HG02763 (cell line): ENCODE data around the gene KRT9.
"Not testable (repeated sequence)": the region's sequence is repeated elsewhere in the genome, so short reads cannot be mapped to it uniquely, and the experiment has no call there.

Source experiments
- ATAC-seq: cut with Tn5 transposase; IDR thresholded peaks from one replicate; pipeline ENCODE4 v1.9.1; 2021; ENCODE audit warnings: mild to moderate bottlenecking, moderate library complexity; ENCODE audit not compliant: unreplicated experiment

Gene KRT9

DNA sequence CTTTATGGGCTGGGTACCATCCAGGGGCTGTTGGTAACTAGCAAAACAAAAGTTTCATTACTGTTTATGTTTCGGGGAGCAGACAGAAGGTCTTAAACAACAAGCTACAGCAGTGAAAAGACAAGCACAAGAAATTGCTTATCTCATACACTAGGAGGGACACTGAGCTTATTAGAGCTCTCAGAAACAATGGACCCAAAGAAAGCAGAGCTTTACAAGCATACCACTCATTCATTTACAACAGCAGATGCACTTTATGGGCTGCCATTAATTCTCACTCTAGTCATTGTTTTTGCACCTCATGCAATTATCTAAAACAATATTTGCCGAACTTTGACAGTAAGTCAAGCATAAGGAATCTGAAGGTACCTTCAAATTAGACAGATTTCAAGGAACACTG, 30.7 kb upstream of the KRT9 start:
- no peak for ATAC-seq

DNA sequence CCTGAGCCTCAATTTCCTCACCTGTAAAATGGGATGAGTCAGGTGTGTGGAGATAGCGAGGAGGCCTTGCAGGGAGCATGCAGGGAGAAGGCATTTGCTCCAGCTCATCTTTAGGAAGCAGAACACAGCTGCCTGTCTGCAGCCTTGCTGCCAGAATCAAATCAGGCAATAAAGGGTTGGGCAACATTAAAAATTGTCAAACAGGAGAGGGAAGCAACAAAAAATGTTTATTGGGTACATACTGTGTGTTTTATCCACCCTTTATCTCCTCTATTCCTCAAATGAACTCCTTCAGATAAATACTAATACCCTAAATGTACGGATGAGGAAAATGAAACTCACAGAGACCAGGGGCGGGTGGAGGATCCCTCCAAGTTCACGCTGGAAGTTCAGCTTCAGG, 28.5 kb upstream of the KRT9 start:
- no peak for ATAC-seq

DNA sequence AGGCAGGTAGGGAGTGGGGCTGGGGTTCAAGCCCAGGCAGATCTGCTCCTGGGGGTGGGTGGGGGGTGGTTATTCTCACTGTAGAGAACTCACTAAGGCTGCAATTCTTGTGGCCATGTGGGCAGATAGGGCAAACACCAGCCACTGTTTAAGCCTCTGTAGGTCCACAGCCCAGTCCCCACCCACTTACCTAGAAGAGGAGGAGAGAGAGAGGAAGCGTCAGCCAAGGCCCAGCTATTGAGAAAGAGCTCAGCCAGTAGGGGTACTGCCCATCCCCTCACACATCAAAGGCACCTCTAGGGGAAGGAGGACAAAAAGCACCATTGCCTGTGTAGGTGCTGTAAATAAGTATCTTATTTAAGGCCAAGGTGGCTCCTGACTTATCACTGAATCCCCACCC, 27.8 kb upstream of the KRT9 start:
- no peak for ATAC-seq

DNA sequence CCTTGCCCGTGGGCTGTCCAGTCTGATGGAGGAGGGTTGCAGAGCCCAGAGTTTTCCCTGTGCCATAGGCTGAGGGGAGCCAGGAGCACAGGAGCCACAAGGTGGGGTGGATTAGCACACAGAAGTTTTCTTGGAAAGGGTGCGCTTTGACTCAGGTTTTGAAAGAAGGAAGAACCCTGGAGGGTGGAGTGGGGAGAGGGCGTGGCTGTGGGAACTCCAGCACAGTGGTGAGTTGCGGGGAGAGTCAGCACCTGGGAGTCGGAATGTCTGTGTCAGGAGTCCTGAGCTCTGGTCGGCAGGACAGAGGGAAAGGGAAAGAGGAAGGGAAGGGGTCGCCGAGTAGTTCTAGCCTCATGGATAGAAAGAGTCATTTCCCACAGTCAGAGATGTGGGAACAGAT, 23.7 kb upstream of the KRT9 start:
- no peak for ATAC-seq

DNA sequence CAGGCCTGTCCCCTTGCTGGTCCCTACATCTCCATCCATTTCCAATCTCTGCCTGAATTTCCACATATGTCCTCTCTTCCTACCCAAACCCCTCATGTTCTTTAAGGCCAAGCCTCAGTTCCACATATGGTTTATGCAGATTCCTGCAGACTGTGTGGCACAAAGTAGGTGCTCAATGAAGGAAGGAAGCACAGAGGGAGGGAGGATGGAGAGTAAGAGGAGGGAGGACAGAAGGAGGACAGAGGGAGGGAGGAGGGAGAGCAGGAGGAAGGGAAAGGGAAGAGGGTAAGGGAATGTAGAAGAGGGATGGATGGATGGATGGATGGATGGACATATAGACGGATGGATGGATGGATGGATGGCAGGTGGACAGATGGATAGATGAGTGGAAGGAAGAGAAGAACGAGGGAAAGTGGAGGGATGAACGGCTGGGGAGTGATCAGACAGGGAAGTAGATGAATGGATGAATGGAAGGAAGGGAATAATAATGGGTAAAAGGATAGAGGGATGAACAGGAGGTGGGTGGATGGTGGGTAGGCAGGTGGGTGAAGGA, 22.6 kb upstream of the KRT9 start:
- ATAC-seq: no peak

DNA sequence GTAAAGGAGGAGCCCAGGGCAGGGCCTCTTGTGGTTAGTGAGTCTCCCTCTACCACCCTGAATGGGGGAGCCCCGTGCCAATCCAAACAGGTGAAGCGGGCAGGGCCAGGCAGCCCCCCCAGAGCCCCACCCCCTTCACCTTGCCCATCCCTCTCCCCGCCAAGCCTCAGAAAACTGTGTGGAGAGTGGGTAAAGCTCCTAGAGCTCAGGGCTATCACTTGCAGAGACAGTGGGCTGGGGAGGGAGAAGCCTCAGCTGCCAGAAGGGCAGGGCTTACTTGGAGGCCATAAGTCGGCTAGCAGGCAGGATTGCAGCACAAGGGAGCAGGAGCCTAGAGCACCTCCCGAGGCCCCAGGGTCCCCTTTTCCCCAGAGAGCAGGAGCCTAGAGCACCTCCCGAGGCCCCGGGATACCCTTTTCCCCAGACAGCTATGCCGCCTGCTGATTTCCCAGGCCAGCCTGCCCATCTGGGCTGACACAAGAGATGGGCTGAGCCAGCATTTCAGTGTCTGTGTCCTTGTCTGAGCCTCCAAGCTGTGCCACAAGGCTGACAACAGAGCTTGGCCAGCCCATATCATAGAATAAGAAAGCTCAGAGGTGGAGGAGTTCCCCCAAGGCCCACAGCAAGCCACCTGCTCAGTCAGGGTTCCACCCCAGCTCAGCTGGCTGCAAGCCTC, 21.6 kb upstream of the KRT9 start:
- no peak for ATAC-seq

DNA sequence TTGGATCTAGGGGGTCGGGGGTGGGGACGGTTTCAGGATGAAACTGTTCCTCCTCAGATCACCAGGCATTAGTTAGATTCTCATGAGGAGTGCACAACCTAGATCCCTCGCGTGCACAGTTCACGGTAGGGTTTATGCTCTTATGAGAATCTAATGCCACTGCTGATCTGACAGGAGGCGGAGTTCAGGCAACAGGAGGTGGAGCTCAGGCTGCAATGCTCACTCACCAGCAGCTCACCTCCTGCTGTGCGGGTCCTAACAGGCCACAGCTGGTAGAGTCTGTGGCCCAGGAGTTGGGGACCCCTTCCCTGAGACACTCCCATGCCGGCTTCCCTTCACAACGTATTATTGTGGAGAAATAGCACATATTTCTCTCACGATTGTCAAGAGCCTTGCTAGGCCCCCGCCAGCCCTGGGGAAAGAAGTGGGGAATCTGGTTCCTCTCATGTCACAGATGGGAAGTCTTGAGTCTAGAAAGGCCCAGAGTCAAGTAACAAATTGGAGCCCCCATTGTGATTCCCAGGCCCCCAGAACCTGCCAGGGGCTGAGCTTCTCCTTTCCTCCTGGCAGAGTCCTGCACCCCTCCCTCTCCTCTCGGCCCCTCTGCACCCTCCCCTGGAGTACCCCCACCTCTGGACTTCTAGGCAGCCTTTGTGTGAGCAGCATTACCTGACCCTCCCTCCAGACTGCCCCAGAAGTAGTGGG, 20.9 kb upstream of the KRT9 start:
- no peak for ATAC-seq

DNA sequence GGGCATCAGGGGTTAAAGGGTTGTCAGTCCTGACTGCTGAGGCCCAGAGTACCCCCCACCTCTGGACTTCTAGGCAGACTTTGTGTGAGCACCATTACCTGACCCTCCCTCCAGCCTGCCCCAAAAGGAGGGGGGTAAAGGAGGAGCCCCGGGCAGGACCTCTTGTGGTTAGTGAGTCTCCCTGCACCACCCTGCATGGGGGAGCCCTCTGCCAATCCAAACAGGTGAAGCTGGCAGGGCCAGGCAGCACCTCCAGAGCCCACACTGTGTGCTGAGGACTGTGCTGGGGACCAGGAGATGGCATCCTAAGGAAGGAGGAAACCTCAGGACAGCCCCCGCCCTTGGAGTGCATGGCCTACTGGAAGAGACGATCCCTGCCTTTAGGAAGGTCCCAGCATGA, 17.4 kb upstream of the KRT9 start:
- no peak for ATAC-seq

DNA sequence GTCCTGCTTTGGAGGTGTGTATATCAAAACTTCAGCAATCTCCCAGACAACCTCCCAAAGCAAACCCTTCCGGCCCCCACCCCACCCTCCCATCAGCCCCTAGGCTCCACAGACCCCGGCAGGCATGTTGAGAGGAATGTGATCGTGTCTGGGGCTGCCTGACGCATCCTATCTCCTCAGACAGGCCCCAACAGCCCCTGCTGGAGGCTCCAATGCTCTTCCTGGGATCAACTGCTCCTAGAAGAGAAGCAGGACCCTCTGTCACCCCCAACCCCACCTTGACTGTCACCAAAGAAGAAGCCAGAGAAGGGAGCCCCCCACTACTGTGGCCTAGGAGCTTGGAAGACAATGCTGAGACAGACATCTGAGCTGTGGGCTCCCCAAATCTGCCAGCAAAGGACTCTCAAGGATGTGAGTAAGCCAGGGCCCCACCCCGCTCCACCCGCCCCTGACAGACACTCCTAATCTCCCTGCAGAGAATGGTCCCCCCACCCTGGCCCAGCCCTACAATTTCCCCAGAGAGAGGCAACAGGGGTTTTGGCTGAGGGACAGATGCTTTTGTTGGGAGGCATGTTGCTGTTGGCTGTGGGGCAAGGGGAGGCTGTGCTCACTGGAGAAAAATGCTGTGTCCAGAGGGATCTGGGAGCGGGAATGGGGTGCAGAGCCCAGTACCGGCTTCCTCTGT, 16.4 kb upstream of the KRT9 start:
- ATAC-seq: no peak

DNA sequence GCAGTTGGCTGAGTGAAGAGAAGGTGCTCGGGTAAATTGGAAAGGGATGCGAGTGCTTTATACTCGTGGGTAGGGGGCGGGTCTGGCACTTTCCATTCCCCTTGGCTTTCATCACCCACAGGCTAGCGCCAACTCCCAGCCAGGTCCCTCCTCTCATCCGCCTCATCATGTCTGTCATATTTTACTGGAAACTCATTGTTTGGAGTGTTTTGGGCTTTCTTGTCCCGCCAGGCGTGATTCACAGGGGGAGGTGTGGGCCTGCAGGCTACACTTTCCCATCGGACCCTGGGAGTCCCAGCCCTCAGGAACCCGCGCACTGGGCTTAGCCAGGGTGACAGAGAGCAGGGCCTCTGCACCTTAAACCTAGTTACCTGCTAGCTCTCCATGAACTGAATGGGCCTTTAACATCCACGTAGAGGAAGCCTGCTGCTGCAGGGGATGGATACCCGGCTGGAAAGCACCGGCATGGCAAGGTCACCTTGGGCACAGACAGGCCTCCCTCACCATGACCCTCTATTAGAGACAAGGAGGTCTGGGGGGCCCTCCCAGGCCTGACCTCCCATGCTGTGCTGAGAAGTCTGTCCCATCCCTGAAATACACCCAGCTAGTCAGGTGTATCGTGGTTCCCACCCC, 15.1 kb upstream of the KRT9 start, which contains the start of gene KRT14:
Gene KRT14 (minus strand): TSS at position 33 of the 633 bp plus-strand sequence. CDS start 61 bp downstream, outside the sequence.
- ATAC-seq: no peak

DNA sequence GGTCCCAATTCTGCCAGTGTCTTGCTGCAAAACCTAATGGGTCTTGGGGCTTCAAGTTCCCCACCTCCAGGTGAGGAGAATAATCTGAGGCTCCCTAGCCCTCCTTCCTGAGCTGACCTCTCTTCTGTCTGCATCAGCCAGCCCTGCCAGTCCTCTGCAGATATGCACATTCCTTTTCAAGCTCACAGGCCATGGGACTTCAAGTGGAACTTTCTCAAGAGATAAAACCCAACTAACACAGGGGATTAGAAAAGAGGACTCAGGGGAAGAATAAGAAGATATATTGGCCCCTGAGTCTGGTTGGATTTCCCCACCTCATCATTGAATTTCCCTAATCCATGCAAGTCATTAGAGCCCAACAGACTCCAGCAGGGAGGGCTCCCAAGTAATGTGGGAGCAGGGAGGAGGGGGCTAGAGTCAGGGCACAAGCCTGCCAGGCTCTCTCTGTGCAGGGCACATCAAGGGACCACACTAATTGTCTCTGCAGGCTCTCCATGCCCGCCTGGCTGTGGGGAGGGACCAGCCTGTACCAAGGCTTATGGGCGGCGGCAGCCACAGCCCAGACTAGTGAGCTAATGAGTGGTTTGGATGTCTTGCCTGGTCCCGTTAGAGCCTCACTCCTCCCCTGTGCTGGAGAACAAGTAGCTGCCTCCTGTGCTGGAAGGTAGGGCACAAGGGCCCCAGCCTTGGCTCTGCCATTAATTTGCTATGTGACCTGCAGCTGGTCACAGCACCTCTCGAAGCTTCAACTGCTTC, 13.6 kb upstream of the KRT9 start:
- ATAC-seq: no peak

DNA sequence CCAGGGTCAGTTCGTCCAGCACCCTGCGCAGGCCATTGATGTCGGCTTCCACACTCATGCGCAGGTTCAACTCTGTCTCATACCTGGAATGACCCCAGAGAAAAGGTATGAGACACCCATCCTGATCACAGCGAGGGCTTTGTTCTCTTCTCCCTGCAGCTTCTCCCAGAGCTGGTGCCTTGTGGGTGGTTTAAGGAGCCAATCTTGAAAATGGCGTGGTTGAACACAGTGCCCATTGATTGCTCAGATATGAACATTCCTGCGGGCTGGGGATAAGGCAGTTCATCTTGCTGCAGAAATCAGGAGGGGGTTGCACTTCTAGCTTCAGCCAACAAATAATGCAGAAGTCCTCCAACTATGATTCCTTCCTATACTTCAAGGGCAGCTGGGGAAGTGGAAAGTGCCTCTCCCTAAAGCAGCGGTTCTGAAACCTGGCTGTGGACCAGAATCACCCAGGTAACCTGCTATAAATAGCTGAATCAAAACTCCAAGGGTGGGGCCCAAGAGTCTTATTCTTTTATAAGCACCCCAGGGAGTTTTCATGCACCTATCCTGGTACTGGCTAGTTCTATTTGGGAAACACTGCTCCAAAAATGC, 12.6 kb upstream of the KRT9 start:
- not testable (repeated sequence) for ATAC-seq

DNA sequence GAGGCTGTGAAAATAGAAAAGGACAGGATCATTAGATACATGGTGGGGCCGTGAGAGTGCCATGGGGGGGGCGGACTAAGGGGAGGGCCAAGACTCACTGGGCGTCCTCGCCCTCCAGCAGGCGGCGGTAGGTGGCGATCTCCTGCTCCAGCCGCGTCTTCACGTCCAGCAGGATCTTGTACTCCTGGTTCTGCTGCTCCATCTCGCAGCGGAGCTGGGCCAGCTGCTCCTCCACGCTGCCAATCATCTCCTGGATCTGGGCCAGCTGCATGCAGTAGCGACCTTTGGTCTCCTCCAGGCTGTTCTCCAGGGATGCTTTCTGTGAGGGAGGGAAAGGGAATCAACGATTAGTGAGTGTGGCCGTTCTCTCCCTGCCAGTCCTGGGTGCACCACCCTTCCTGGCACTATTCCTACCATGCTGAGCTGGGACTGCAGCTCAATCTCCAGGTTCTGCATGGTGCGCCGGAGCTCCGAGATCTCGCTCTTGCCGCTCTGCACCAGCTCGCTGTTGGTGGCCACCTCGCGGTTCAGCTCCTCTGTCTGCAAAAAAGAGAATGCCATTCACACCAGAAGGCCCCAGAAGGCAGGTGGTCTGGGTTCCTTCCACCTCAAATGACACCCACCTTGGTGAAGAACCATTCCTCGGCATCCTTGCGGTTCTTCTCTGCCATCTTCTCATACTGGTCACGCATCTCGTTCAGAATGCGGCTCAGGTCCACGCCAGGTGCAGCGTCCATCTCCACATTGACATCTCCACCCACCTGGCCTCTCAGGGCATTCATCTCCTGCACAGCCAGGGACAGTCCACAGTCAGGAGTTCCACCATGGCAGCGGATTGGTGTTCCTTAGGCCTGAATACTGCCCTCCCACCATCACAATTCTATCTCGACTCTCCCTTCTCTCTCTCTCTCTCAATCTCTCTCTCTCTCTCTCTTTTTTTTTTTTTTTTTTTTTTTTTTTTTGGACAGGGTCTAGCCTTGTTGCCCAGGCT, 11.6 kb upstream of the KRT9 start:
- no peak for ATAC-seq

DNA sequence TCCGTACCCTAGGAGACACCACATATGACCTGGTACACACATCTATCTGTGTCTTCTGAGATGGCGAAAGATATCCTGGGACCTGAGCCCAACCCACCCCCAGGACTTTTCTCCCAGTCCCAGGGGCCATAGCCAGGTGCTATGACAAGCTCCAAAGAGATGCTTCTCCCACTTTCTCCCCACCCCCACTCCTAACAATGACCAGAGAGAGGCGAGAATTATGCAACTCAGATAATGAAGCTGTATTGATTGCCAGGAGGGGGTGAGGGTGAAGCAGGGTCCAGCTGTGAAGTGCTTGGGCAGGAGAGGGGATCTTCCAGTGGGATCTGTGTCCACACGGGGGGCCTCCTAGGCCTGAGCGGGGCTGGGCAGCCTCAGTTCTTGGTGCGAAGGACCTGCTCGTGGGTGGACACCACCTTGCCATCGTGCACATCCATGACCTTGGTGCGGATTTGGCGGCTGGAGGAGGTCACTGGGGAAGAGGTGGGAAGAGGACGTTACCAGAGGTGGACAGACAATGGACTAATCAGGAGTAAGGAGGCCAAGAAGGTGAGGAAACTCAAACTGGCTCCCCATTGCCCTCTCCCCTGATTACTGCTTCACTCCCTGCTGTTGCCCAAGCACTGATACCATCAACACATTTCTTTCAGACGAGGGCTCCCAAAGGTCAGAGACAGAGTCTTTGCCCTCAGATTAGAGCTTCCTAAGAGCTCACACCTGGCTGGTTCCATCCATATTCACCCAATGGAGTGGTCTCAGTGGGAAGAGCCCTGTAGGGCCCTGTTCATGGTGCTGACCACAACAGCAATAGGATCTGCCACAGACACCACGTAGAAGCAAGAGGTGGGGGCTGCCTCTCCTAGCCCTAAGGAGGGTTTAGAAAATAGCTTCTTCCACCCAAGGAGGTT, 10.5 kb upstream of the KRT9 start:
- ATAC-seq: not testable (repeated sequence)

DNA sequence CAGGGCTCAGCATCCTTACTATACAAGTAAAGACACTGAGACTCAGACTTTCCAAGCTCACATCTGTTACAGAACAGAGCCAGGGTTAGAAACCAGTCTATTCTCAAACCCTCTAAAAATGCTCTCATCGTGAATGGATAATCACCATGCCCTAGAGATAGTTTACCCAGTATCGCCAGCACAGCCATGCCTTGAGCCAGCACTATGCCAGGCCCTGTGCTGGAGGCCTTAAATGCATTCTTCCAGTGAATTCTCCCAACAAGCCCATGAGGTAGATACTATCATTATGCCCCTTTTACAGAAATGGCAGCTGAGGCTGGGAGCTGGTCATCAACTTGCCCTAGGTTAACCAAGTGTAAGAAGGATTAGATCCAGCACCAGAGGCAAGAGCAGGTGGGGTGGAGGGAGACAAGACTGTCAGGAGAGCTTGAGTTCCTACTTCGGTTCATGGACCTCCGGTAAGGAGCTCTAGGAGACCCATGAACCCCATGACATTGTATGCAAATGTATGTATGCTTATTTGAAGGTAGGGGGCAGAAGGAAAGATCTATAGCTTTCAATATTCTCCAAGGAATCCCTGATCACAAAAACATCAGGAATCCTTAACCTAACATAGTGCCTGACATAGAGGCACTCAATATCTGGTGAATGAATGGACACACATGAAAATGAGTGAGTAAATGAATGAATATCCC, 9.7 kb upstream of the KRT9 start:
- ATAC-seq: no peak

DNA sequence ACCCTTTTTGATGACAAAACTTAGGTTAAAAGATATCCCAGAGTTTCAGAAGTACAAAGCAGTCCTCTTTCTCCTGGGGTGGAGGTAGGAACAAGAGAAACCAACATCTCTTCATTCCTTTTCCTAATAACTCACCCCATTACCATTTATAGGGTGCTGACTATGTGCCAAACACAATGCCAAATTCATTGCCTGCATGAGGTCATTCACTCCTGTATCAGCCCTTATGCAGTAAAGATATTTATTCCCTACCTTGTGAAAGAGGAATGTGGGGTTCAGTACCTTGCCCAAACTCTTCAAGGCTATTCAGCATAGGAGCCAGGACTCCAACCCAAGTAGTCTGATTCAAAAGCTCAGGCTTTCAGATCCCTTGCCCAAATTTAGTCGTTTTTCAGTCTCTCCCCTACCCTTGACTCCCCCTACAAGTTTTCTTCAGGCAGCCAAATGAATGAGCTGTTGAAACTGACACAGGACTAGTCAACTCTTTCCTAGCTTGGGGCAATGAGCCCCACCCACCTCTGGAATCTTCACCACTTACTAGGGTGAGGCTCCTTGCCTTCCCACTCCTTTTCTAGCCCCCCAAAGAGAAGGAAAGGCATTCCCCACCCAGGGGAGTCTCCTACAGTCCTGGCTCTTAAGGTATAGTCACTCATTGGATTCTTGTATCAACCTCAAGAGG, 9.0 kb upstream of the KRT9 start:
- no peak for ATAC-seq

DNA sequence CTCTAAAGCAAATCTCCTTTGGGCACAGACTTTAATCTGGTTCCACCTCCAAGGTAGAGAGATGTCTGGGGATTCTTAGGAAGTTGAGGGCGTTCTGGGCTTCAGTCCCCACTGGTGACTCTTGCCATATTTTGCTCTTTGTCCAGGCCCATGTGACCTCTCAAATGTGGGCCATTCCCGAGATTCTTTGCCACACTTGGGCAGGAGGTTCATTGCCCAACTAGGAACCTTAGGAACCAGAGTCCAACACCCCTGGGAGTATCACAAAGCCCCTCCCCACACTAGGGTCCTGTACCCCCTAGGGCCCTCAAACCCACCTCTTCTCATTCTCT, 8.4 kb upstream of the KRT9 start:
- ATAC-seq: no peak
